SK-N-MC (cell line): ENCODE data around the gene ZNF600.
"Not testable (repeated sequence)": the region's sequence is repeated elsewhere in the genome, so short reads cannot be mapped to it uniquely, and the experiment has no call there.

ENCODE experiments used
- DNase-seq: peaks from one replicate; pipeline ENCODE4 v3.0.0-alpha.2; 2011; ENCODE audit warnings: low read depth, low spot score
- H3K27ac ChIP-seq: fragments of 200-600 bp; sonication (generic); 2 replicates; pipeline ENCODE4 v1.5.1; 2016; ENCODE audit warnings: mixed run types
- H3K36me3 ChIP-seq: fragments of 200-600 bp; sonication (generic); 2 replicates; pipeline ENCODE4 v1.6.1; 2017; ENCODE audit warnings: antibody characterized with exemption, low read length, mixed read lengths; ENCODE audit not compliant: insufficient read depth
- H3K4me3 ChIP-seq: fragments of 200-600 bp; sonication (generic); 2 replicates; pipeline ENCODE4 v1.5.1; 2016
- H3K9ac ChIP-seq: fragments of 200-600 bp; sonication (generic); 2 replicates; pipeline ENCODE4 v1.8.0; 2017; ENCODE audit warnings: mixed run types, mixed read lengths; ENCODE audit not compliant: insufficient read length
- H3K9me3 ChIP-seq: fragments of 200-600 bp; sonication (generic); 2 replicates; pipeline ENCODE4 v1.6.1; 2017; ENCODE audit warnings: low read depth, mild to moderate bottlenecking, antibody characterized with exemption, low read length, moderate library complexity, mixed read lengths
- EZH2 ChIP-seq: fragments of 200-600 bp; sonication (generic); IDR thresholded peaks from one replicate; pipeline ENCODE4 v1.6.1; 2017; ENCODE audit warnings: antibody characterized with exemption
- FOXP2 ChIP-seq: optimal IDR thresholded peaks from 2 replicates; pipeline ENCODE3; 2011; ENCODE audit warnings: mild to moderate bottlenecking, moderate library complexity; ENCODE audit not compliant: insufficient read depth; ENCODE audit errors: extremely low read length, control extremely low read depth
- POLR2AphosphoS5 ChIP-seq: IDR thresholded peaks from 2 replicates; pipeline ENCODE4 v1.6.1; 2012; ENCODE audit warnings: mild to moderate bottlenecking, low read depth, low read length, borderline replicate concordance

Gene ZNF600

DNA sequence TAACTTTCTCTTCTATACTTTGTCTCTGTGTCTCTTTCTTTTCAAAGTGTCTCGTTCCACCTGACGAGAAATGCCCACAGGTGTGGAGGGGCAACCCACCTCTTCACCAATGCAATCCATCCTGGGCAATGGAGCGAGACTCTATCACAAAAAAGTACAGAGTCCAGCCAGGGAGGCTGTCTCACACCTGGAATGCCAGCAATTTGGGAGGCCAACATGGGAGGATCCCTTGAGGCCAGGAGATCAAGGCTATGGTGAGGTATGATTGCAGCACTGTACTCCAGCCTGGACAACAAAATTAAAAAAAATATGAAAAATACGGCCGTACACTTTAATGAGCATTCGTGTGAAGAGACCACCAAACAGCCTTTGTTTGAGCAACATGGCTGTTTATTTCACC lies 2.8 kb upstream of the ZNF600 start:
- DNase-seq, result no peak
- no peak overlapping the region for H3K9ac ChIP-seq
- H3K4me3 ChIP-seq, result no peak overlapping the region
- no peaks in the 10 kb centered on the region for H3K36me3 ChIP-seq
- no peak overlapping the region for H3K27ac ChIP-seq
- peaks cover 3% of the 10 kb centered on the region; the same call in 1 of the 2 replicates for H3K9me3 ChIP-seq
- TF ChIP-seq EZH2 (no peak), POLR2AphosphoS5 (no peak), FOXP2 (no peak)

- no peak for DNase-seq
- no peaks in the 10 kb centered on the region; the same call in 1 of the 2 replicates for H3K9me3 ChIP-seq
- no peaks in the 10 kb centered on the region for H3K36me3 ChIP-seq
- no peak overlapping the region for H3K4me3 ChIP-seq
- no peak overlapping the region for H3K9ac ChIP-seq
- no peak for TF ChIP-seq FOXP2
- TF ChIP-seq POLR2AphosphoS5, result no peak
- no peak for TF ChIP-seq EZH2
- no peak overlapping the region for H3K27ac ChIP-seq
These were observed 520 bp downstream of the ZNF600 start for GRCh38 chr19:52786078-52786463.

- no peak for TF ChIP-seq POLR2AphosphoS5
- TF ChIP-seq EZH2, result no peak
- TF ChIP-seq FOXP2, result no peak
- Histone ChIP-seq H3K4me3 (no peak overlapping the region), H3K9me3 (no peaks in the 10 kb centered on the region; the same call in 1 of the 2 replicates), H3K9ac (no peak overlapping the region), H3K27ac (no peak overlapping the region), H3K36me3 (no peaks in the 10 kb centered on the region)
- no peak for DNase-seq
These were observed 1.1 kb downstream of the ZNF600 start for GRCh38 chr19:52785506-52785905.

DNA sequence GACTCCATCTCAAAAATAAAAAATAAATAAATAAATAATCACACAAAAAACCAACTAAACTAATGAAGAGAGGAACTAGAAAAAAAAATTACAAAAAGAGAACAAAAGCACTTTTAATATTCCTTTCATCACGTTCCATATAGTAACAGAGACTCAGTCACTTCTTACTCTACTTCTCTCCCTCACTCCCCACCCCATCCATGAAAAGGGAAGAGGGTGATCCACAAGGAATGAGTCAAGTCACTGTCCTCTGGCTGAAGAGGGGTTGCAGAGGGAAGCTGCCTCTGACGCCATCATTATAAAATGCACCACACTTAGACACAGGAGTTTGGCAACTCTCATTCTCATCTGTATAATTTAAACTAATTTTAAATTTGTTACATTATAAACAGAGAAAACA lies 3.7 kb downstream of the ZNF600 start:
- not testable (repeated sequence) for H3K36me3 ChIP-seq, DNase-seq, H3K4me3 ChIP-seq, H3K9me3 ChIP-seq, H3K9ac ChIP-seq, H3K27ac ChIP-seq

- DNase-seq, result no peak
- no peaks in the 10 kb centered on the region for H3K36me3 ChIP-seq
- no peak overlapping the region for H3K4me3 ChIP-seq
- TF ChIP-seq EZH2 (no peak), FOXP2 (no peak), POLR2AphosphoS5 (no peak)
- no peak overlapping the region for H3K9ac ChIP-seq
- no peak overlapping the region for H3K27ac ChIP-seq
- no peaks in the 10 kb centered on the region for H3K9me3 ChIP-seq
These were observed 7.8 kb downstream of the ZNF600 start for GRCh38 chr19:52778811-52779210.

GRCh38 chr19:52756447-52756846 lies 30.1 kb downstream of the ZNF600 start:
- not testable (repeated sequence) for H3K36me3 ChIP-seq, H3K27ac ChIP-seq, DNase-seq

GRCh38 chr19:52749780-52750179 lies 36.8 kb downstream of the ZNF600 start:
- Histone ChIP-seq H3K9me3 (no peaks in the 10 kb centered on the region), H3K27ac (no peak overlapping the region), H3K4me3 (no peak overlapping the region), H3K36me3 (no peaks in the 10 kb centered on the region), H3K9ac (no peak overlapping the region)
- DNase-seq, result no peak
- TF ChIP-seq FOXP2 (no peak), POLR2AphosphoS5 (no peak), EZH2 (no peak)

More at GRCh38 chr19:52756447-52756846, 30.1 kb downstream of the ZNF600 start:
- H3K9me3 ChIP-seq, H3K9ac ChIP-seq, H3K4me3 ChIP-seq: not testable (repeated sequence)

- no peak overlapping the region for H3K27ac ChIP-seq
- H3K9ac ChIP-seq, result no peak overlapping the region
- DNase-seq, result no peak
- no peak for TF ChIP-seq EZH2
- no peak for TF ChIP-seq FOXP2
- no peak for TF ChIP-seq POLR2AphosphoS5
- H3K4me3 ChIP-seq, result no peak overlapping the region
- no peaks in the 10 kb centered on the region for H3K36me3 ChIP-seq
- H3K9me3 ChIP-seq, result no peaks in the 10 kb centered on the region
These were observed 38.1 kb downstream of the ZNF600 start for GRCh38 chr19:52748336-52748950.

- not testable (repeated sequence) for DNase-seq, H3K4me3 ChIP-seq, H3K9me3 ChIP-seq, H3K36me3 ChIP-seq, H3K9ac ChIP-seq, H3K27ac ChIP-seq
These were observed 40.7 kb downstream of the ZNF600 start for GRCh38 chr19:52745919-52746318.
